Gastroesophageal sphincter (tissue), 3 donors: ENCODE results near the gene SLC9A2.

Source experiments
- EP300 ChIP-seq: sonication (generic); formaldehyde crosslinking; IDR thresholded peaks from one replicate; pipeline ENCODE4 v1.6.1; 2017; ENCODE audit warnings: antibody characterized with exemption, mild to moderate bottlenecking
- POLR2A ChIP-seq, 2 donors: fragments of 450-650 bp; IDR thresholded peaks; one replicate each; pipeline ENCODE4 v1.6.1; 2017; ENCODE audit warnings: antibody characterized with exemption in 2 of 2, mild to moderate bottlenecking in 2 of 2, moderate library complexity in 1 of 2
- TF ChIP-seq, protein P1 (sequence below), 4 experiments: fragments of 200-600 bp in 2 of 4; fragments of 450-650 bp in 2 of 4; sonication (generic) in 1 of 4; IDR thresholded peaks; one replicate each; pipeline ENCODE4 v1.5.1; 2017 to 2019; ENCODE audit warnings: antibody characterized with exemption in 4 of 4, mild to moderate bottlenecking in 2 of 4, moderate library complexity in 2 of 4

DNA sequence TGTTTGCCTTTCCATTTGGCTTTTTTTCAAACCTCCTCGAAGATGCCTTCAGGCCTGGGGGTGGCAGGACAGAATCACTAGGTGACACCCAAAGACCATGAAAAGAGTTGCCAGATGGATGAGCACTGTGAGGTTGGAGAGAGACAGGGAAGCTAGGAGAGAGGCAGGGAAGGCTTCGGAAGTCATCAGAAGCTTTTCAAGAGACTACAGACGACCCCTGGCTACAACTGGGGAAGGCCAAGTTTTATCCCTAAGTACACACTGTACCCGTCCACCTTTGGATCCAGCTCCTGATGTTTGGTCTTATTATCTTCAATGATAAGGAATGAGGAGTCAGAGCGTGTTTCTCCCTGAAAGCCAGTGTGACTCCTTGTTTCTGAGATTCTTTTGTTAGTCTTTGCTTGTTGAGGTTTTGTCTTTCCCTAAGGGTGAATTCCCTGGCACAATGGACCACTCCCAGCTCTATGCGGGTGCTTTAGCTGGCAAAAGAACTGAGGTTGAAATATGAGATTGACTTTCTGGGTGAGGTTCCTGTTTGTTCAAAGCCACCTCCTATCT is 33.4 kb upstream of the SLC9A2 start:
- TF ChIP-seq, protein P1, sequence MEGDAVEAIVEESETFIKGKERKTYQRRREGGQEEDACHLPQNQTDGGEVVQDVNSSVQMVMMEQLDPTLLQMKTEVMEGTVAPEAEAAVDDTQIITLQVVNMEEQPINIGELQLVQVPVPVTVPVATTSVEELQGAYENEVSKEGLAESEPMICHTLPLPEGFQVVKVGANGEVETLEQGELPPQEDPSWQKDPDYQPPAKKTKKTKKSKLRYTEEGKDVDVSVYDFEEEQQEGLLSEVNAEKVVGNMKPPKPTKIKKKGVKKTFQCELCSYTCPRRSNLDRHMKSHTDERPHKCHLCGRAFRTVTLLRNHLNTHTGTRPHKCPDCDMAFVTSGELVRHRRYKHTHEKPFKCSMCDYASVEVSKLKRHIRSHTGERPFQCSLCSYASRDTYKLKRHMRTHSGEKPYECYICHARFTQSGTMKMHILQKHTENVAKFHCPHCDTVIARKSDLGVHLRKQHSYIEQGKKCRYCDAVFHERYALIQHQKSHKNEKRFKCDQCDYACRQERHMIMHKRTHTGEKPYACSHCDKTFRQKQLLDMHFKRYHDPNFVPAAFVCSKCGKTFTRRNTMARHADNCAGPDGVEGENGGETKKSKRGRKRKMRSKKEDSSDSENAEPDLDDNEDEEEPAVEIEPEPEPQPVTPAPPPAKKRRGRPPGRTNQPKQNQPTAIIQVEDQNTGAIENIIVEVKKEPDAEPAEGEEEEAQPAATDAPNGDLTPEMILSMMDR (IDR thresholded peaks at IDR 0.05) = no peak
- TF ChIP-seq EP300 (no peak), POLR2A (IDR thresholded peaks at IDR 0.05) (no peak)
